CD4-positive, alpha-beta T cell (primary cell): ENCODE measurements around the gene KXD1. TPM values are rescaled to one million over a fixed set of nuclear protein-coding genes. Genes with fewer than 3 reads are reported as not detected.

Source experiments
- ATAC-seq: fragments of 200-7000 bp; cut with Tn5 transposase; one replicate; pipeline ENCODE4 v1.10.0; 2022; ENCODE audit warnings: mild to moderate bottlenecking; ENCODE audit not compliant: poor library complexity
- CTCF ChIA-PET: fragments of 350-600 bp; sonication (Branson Sonifier 250); formaldehyde crosslinking; loops from one replicate; lab custom pipeline; 2021; ENCODE audit warnings: antibody characterized with exemption, inconsistent platforms; lab: Charles Lee
- POLR2A ChIA-PET: fragments of 350-600 bp; sonication (Branson Sonifier 250); formaldehyde crosslinking; loops from one replicate; lab custom pipeline; 2021; ENCODE audit warnings: antibody characterized with exemption, inconsistent platforms; lab: Charles Lee
- DNase-seq, 14 experiments: peaks; one replicate each; pipeline ENCODE4 v3.0.0-alpha.2; 2013 to 2020; ENCODE audit warnings: mixed read lengths in 2 of 14
- H3K27ac ChIP-seq, 2 donors: one replicate each; pipeline versions ENCODE4 v1.5.1 to v1.7.0; 2013; ENCODE audit warnings: low read length in 2 of 2, low read depth in 1 of 2, mild to moderate bottlenecking in 1 of 2
- H3K27me3 ChIP-seq, 2 experiments: 1 replicate in 1 of 2; 2 replicates in 1 of 2; pipeline versions ENCODE4 v1.6.1 to v1.7.0; 2013; ENCODE audit warnings: low read length in 2 of 2, control low read depth in 1 of 2, mild to moderate bottlenecking in 1 of 2, moderate library complexity in 1 of 2; ENCODE audit not compliant: insufficient read depth in 2 of 2, control insufficient read depth in 1 of 2
- H3K36me3 ChIP-seq: one replicate; pipeline ENCODE4 v1.6.1; 2013; ENCODE audit warnings: low read length, control low read depth; ENCODE audit not compliant: insufficient read depth
- H3K4me1 ChIP-seq: one replicate; pipeline ENCODE4 v1.6.1; 2013; ENCODE audit warnings: low read length, control low read depth; ENCODE audit not compliant: insufficient read depth
- H3K4me3 ChIP-seq: one replicate; pipeline ENCODE4 v1.5.1; 2013; ENCODE audit warnings: mild to moderate bottlenecking, low read length, moderate library complexity
- H3K9me3 ChIP-seq, 2 experiments: 1 replicate in 1 of 2; 2 replicates in 1 of 2; pipeline versions ENCODE4 v1.6.1 to v1.7.0; 2013; ENCODE audit warnings: low read length in 2 of 2, mild to moderate bottlenecking in 2 of 2, control low read depth in 1 of 2, moderate library complexity in 1 of 2; ENCODE audit not compliant: control insufficient read depth in 1 of 2, insufficient read depth in 1 of 2
- H3K27ac Mint-ChIP-seq: one replicate; pipeline ENCODE4 v1.8.0; 2020; ENCODE audit warnings: mixed read lengths
- H3K27me3 Mint-ChIP-seq: one replicate; pipeline ENCODE4 v1.8.0; 2021; ENCODE audit warnings: mixed read lengths
- H3K36me3 Mint-ChIP-seq: one replicate; pipeline ENCODE4 v1.8.0; 2021; ENCODE audit warnings: low read depth, mixed read lengths
- H3K4me1 Mint-ChIP-seq: one replicate; pipeline ENCODE4 v1.8.0; 2021; ENCODE audit warnings: low read depth, mixed read lengths
- H3K4me3 Mint-ChIP-seq: one replicate; pipeline ENCODE4 v1.8.0; 2020; ENCODE audit warnings: mild to moderate bottlenecking, mixed read lengths
- H3K9me3 Mint-ChIP-seq: one replicate; pipeline ENCODE4 v1.8.0; 2020; ENCODE audit warnings: mixed read lengths
- CTCF ChIP-seq: fragments of 200-600 bp; IDR thresholded peaks from one replicate; pipeline ENCODE4 v1.8.0; 2022; ENCODE audit warnings: antibody characterized with exemption, mild to moderate bottlenecking
- intact Hi-C, 2 experiments: fragments of 100-400 bp; cut with DNase I in 1 of 2; cut with micrococcal nuclease in 1 of 2; formaldehyde crosslinking; loops; one replicate each; pipeline versions ENCODE4 v1.15.1 to v1.9.0; 2023 to 2025; cut with DNase I, micrococcal nuclease
- total RNA-seq, 174 experiments: library from RNA in 2 of 174; stranded (reverse) in 2 of 174; gene quantifications; one replicate each; pipeline ENCODE4 v1.2.3 and lab custom pipeline; 2021 to 2026

KXD1 gene
- total RNA-seq, 2 experiments from 2014 or later = 64.2 to 66.9 TPM

DNA sequence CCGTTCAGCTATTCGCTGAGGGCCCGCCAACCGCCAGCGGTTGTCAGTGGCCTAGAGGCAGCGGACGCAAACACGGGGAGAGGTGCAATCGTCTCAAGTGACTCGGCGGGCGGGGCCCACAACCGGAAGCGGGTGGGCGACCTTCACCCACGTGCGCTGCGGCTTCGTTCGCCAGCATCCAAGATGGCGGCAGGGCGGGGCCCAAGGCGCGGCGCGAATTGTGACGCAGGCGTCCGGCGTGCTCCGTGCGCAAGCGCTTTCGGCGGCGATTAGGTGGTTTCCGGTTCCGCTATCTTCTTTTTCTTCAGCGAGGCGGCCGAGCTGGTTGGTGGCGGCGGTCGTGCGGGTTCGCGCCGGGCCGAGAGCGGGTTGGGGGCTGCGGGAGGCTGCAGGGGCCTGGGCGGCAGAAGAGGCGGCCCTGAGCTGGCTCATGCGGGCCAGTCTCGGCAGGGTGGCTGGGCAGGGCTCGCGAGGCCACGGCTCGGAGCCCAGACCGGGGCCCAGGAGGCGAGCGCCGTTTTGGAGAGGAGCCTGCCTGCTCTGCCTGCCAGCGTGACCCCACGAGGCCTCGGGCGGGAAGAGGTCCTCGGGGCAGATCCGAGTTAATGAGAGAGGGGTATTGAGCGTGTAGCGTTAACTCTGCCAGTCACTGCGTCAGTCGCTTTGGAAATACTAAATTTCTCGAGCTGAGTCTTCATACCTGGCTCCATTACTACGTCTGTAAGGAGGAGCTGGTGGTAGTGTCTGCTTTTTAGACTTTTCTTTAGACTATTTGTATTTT lies 14.1 kb downstream of the KXD1 start, which contains the start of gene UBA52:
TSS of gene UBA52 (plus strand) at position 294 of the 781 bp plus-strand sequence. CDS start 1,444 bp downstream, outside the sequence.
- DNase-seq = peak; percentile 96 to 100 (median 98)
- no peak for TF ChIP-seq CTCF
- Histone ChIP-seq H3K27me3 (no peaks in the 10 kb centered on the region), H3K4me1 (peaks cover 28% of the 10 kb centered on the region), H3K36me3 (peaks cover 63% of the 10 kb centered on the region), H3K9me3 (peaks cover 0 to 4% of the 10 kb centered on the region in 2 experiments), H3K4me3 (peak within 1 kb of the TSS; percentile 97), H3K27ac (peak within 1 kb of the TSS; percentile 89 to 94)
- H3K9me3 Mint-ChIP-seq = no peaks in the 10 kb centered on the region
- no peaks in the 10 kb centered on the region for H3K27me3 Mint-ChIP-seq
- H3K27ac Mint-ChIP-seq = peak within 1 kb of the TSS; percentile 93
- intact Hi-C loops = loop anchor here (1.0 to 5.0 kb wide), 8 partner anchors 14 to 348 kb away; partner anchors contain the start of genes ELL (in 2 of the 2), KXD1 (in 2 of the 2), COPE (in 1 of the 2) and DDX49 (in 1 of the 2)
- ATAC-seq = peak; percentile 91
- POLR2A ChIA-PET = interaction anchor here (0.9 to 4.5 kb wide), 23 partner anchors 10 to 348 kb away, joined by 3 to 120 read pairs (median 5); partner anchors contain the start of genes COPE, DDX49, ELL and FKBP8
- peaks cover 20% of the 10 kb centered on the region for H3K4me1 Mint-ChIP-seq
- CTCF ChIA-PET = interaction anchor here (0.6 to 3.0 kb wide), 12 partner anchors 9 to 121 kb away, joined by 3 to 26 read pairs (median 4); partner anchors contain the start of genes FKBP8 and REX1BD
- peaks cover 81% of the 10 kb centered on the region for H3K36me3 Mint-ChIP-seq
- peak within 1 kb of the TSS; percentile 91 for H3K4me3 Mint-ChIP-seq

DNA sequence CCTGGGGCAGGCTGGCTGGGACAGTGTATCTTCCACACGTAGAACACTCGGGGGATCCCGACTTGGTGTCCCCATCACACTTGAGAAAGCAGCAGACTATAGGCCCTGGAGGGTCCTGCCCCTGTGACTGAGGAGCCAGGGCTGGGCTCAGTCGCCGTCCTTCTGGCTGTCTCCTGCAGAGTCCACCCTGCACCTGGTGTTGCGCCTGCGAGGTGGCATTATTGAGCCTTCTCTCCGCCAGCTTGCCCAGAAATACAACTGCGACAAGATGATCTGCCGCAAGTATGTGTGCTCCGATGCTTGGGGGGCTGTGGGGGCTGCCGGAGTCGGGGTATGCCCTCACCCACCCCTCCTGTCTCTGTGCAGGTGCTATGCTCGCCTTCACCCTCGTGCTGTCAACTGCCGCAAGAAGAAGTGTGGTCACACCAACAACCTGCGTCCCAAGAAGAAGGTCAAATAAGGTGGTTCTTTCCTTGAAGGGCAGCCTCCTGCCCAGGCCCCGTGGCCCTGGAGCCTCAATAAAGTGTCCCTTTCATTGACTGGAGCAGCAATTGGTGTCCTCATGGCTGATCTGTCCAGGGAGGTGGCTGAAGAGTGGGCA lies 17.1 kb downstream of the KXD1 start:
- H3K4me1 Mint-ChIP-seq = peaks cover 20% of the 10 kb centered on the region
- H3K36me3 Mint-ChIP-seq = peaks cover 73% of the 10 kb centered on the region
- no peaks in the 10 kb centered on the region for H3K27me3 ChIP-seq
- CTCF ChIA-PET = interaction anchor here (1.3 kb wide), 1 partner anchor 19 kb away, joined by 3 read pairs; no protein-coding TSS in a partner anchor
- H3K27me3 Mint-ChIP-seq = no peaks in the 10 kb centered on the region
- POLR2A ChIA-PET = no interaction called here
- peak overlapping the region in 1 of 2 donors; percentile 48 for H3K27ac ChIP-seq
- H3K4me1 ChIP-seq = peaks cover 28% of the 10 kb centered on the region
- H3K9me3 Mint-ChIP-seq = no peaks in the 10 kb centered on the region
- intact Hi-C loops = loop anchor here in 1 of 2 experiments (5.0 kb wide), 1 partner anchor 102 kb away; no protein-coding TSS in a partner anchor
- no peak for DNase-seq
- peaks cover 50% of the 10 kb centered on the region for H3K36me3 ChIP-seq
- TF ChIP-seq CTCF = no peak
- peak overlapping the region; percentile 34 for H3K4me3 Mint-ChIP-seq
- ATAC-seq = no peak
- H3K27ac Mint-ChIP-seq = peak overlapping the region; percentile 24
- H3K4me3 ChIP-seq = no peak overlapping the region
- peaks cover 0 to 4% of the 10 kb centered on the region in 2 experiments for H3K9me3 ChIP-seq

GRCh38 chr19:18576383-18576782 lies 18.7 kb downstream of the KXD1 start:
- peaks cover 21% of the 10 kb centered on the region for H3K4me1 ChIP-seq
- H3K36me3 Mint-ChIP-seq = peaks cover 71% of the 10 kb centered on the region
- no peak overlapping the region for H3K4me3 Mint-ChIP-seq
- peaks cover 0 to 4% of the 10 kb centered on the region in 2 experiments for H3K9me3 ChIP-seq
- peaks cover 17% of the 10 kb centered on the region for H3K4me1 Mint-ChIP-seq
- no peak for TF ChIP-seq CTCF
- no peak for DNase-seq
- H3K27me3 ChIP-seq = no peaks in the 10 kb centered on the region
- H3K27ac ChIP-seq = no peak overlapping the region
- no peak overlapping the region for H3K27ac Mint-ChIP-seq
- ChIA-PET CTCF (no interaction called here), POLR2A (no interaction called here)
- no peak overlapping the region for H3K4me3 ChIP-seq
- H3K9me3 Mint-ChIP-seq = no peaks in the 10 kb centered on the region
- intact Hi-C loops = no loop called here
- ATAC-seq = no peak
- H3K27me3 Mint-ChIP-seq = no peaks in the 10 kb centered on the region
- peaks cover 50% of the 10 kb centered on the region for H3K36me3 ChIP-seq
